HUDEP-2 (cell line): ENCODE data around the gene PFAS.
"Not testable (repeated sequence)": the region's sequence is repeated elsewhere in the genome, so short reads cannot be mapped to it uniquely, and the experiment has no call there.

Experiments used
- DNase-seq, 76 experiments: peaks; one replicate each; lab custom pipeline; 2025; ENCODE audit not compliant: unreplicated experiment in 76 of 76; lab: John Stamatoyannopoulos, UW

PFAS gene

GRCh38 chr17:8224891-8225812 is 23.9 kb upstream of the PFAS start:
- no peak for DNase-seq

DNA sequence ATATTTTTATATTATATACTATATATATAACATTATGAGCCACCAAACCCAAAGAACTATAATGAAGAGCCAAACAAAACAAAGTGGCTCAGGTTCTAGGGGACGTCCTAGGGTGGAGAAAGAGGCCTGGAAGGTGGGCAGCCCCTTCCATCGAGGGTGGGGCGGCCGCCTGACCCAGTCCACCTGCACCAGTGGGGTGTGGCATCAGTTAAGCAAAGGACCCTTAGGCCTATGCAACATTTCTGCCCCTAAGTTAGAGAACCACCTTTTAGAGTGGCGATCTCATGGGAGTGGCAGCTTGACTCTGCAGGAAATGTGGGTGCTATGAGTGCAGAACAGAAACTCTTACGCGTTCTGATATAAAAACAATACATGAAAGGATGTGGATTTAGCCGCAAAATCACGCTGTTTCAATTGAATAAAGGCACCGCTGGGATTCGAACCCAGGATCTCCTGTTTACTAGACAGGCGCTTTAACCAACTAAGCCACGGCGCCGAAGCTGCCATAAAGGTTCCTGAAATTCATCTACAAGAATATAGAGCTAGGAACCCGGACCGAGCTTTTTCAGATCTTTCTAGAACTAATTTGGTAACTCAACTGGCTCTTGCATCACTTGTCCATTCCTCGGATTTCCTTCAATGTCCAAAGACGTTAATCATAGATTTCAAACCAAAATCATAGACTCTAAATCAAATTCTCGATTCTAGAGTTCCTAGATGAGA is 23.1 kb upstream of the PFAS start:
- peak in 70 of 76 experiments; percentile 16 to 88 (median 70) for DNase-seq

GRCh38 chr17:8226536-8227237 is 22.4 kb upstream of the PFAS start:
- DNase-seq, result peak in 73 of 76 experiments; percentile 21 to 95 (median 80)

- DNase-seq, result no peak
These were observed 21.9 kb upstream of the PFAS start for GRCh38 chr17:8227238-8227581.

GRCh38 chr17:8231701-8232100 is 17.4 kb upstream of the PFAS start:
- DNase-seq, result no peak

DNA sequence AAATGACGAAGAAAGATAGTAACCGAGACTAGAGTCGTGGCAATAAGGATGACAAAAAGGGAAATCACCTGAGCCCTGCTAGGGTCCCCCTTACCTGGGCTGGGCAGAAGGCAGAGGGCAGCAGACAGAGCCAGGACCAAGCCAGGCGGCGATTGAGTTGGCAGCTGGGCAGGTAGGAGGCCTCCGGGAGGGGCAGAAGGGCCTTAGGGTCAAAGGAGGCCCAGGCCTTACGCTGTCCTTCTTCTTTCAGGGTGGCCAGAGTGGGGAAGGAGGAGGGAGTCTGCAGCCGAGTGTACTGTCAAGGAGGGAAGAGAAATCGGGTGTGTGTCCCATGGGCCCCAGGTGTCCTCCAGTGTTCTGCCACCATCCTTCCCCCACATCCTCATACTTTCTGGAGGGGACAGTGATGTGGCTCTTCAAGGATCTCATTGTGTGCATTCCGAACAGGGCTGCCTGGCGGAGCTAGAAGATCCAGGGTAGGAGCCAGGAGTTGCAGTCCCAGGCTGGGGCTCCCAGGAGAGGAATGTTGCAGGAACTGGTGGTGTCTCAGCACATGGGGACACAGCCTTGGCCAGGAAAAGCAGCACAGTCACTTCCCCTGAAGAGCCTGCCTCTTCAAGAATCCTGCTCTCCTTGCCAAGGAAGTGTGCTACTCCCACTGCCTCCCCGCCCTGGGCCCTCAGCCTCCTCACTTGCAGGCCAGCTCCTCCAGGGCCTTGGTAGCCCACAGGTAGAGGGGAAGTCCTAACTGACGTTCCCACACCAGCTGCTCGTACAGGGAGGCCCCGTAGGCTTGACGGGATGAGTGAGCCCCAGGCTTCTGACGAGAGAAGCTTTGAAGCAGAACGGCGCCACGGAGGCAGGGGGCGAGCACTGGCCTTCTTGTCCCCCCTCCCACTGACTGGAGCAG is 14.5 kb upstream of the PFAS start:
- DNase-seq, result no peak

DNA sequence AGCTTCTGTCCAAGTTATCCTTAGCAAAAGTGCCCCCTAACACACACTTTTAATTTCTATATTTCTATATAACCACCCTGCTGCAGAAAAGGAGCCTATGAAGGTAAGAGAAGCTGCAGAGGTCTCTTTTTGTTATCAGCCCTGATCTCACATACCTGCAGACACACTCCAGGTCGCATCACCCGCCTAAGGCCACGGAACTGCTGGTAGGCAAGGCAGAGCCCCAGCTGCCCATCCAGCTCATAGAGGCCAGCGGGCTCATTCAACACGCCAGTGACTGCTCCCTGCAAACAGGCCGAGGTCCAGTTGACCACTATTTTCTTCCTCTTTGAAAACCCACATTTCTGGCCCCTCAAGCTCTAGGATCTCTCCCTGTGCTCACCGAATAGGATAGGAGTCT is 13.4 kb upstream of the PFAS start:
- DNase-seq, result no peak

DNA sequence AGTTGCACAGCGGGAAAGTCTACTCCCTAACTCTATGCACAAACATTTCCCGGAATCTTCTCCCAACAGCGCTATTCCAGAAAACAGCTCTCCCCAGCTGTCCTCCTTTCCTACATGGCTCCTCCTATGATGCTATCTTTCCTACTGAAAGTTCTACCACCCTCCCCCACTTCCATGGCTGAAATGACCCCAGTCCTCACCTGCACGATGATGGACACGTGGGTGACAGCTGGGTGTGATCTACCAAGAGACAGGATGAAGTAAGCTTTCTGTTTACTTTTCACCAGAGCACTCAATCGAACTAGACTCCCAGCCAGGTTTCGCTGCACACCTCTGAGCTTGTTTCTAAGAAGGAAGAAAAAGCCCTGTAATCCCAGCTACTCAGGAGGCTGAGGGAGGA is 11.9 kb upstream of the PFAS start:
- DNase-seq, result no peak

DNA sequence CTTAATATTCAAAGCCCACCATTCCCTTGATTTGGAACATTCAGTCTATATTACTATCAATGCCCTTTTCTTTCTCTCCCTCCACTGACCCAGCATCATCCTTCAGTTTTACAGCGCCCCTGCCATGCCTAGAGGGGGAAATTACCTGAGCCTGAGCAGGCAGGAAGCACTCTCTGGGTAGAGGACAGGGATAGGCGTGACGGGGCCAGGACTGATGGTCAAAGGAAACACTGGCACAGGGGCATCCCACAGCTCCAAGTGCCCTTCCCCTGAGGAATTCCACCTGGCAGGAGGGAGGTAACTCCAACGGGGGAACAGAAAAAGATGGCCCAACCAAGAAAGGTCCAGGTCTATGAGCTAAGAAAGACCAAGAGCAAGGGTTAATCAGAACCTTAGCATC is 11.2 kb upstream of the PFAS start:
- DNase-seq, result no peak

DNA sequence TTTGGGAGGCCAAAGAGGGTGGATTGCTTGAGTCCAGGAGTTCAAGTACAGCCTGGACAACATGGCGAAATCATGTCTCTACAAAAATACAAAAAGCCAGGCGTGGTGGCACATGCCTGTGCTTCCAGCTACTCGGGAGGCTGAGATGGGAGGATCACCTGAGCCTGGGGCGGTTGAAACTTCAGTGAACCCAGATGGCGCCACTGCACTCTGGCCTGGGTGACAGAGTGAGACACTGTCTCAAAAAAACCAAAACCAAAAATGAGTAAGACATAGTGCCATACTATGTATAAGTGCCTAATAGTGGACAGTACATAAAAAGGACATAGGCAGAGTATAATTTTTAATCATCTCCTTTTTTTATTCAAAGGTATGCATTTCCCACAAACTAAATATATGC is 5.3 kb upstream of the PFAS start:
- peak in 4 of 76 experiments; percentile 2 to 10 (median 6) for DNase-seq

DNA sequence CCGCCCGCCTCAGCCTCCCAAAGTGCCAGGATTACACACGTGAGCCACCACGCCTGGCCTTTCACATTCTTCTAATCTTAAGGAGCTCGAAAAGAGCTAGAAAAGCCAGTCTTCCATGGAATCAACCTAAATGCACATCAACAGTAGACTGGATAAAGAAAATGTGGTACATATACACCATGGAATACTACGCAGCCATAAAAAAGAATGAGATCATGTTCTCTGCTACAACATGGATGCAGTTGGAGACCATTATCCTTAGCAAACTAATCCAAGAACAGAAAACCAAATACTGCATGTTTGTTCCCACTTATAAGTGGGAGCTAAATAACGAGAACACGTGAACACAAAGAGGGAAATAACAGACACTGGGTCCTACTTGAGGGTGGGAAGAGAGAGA is 4.3 kb upstream of the PFAS start:
- DNase-seq, result no peak

DNA sequence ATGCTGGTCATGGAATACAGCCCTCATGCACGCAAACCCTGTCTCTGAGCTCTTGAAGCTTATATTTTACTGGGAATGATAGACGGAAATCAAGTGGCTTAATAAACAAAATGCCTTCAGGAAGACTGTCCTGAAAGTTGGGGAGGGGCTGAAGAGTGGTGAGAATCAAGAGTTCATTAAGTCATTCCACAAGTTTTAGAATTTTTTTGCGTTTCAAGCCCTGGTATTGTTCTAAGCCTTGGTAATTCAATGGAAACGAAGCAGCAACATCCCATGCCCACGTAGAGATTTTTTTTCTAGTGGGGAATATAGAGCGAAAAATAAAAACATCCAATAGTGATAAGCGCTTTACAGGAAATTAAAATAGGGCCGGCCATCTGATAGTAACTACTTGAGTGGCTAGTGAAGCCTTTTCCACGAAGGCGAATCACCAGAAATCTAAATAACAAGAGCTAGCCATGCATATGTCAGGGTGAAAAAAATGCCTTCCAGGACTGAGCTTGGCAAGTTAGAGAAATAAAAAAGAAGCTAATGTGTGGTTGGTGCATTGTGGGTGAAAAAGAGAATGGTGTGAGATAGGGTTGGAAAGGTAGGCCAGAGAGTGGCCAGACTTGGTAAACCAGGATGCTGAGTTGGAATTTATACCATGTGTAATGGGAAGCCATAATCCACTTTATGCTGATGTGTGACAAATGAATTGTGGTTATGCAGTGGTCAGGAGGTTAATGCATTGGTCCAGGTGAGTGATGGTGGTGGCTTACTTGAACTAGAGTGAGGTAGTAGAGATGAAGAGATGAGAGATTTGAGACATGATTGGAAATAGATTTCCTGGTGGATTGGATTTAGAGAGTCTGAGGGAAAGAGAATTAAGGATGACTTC is 772 bp downstream of the PFAS start:
- DNase-seq, result peak in 7 of 76 experiments; percentile 13 to 27 (median 20)

DNA sequence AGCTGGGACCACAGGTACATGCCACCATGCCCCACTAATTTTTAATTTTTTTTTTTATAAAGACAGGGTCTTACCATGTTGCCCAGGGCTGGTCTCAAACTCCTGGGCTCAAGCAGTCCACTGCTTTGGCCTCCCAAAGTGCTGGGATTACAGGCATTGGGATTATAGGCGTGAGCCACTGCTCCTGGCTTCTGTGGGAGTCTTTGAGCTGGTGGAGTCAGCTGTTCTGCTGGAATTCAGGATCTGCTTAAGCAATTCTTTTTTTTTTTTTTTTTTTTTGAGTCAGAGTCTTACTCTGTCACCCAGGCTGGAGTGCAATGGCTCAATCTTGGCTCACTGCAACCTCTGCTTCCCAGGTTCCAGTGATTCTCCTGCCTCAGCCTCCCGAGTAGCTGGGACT is 2.3 kb downstream of the PFAS start:
- DNase-seq, result not testable (repeated sequence)

DNA sequence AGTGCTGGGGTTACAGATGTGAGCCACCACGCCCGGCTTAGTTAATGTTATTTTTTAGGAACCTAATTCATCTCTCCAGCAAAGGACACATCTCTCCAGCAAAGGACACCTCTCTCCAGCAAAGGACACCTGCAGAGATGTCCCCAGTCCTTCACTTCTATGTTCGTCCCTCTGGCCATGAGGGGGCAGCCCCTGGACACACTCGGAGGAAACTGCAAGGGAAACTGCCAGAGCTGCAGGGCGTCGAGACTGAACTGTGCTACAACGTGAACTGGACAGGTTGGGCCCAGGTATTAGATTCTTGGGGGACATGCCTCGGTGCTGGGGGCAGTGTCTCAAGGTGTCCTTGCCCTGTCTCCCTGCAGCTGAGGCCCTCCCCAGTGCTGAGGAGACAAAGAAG is 4.7 kb downstream of the PFAS start:
- peak in 2 of 76 experiments; percentile 12 to 30 for DNase-seq

DNA sequence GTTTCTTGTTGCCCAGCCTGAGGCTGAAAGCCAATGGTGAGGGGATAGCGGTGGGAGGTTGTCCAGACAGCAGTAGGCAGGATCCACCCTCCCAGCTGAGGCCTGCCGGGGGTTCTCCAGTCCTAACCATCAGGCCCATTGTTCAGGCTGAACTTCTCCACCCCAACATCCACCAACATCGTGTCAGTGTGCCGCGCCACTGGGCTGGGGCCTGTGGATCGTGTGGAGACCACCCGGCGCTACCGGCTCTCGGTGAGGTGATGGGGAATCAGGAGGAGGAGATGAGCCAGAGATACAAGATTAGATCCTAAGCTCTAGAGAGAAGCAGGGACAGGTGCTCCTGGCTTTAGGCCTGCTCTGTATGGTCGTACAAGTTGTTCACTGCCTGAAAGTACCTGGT is 5.8 kb downstream of the PFAS start:
- DNase-seq, result no peak

DNA sequence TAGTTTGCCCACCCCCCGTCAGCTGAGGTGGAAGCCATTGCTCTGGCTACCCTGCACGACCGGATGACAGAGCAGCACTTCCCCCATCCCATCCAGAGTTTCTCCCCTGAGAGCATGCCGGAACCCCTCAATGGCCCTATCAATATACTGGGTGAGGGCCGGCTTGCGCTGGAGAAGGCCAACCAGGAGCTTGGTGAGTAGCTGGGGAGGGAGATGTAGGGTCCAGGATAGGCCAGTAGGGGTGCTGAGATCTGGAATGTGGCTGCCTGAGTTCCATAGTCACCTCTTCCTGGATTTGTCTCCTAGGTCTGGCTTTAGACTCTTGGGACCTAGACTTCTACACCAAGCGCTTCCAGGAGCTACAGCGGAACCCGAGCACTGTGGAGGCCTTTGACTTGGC is 6.4 kb downstream of the PFAS start:
- DNase-seq, result no peak

DNA sequence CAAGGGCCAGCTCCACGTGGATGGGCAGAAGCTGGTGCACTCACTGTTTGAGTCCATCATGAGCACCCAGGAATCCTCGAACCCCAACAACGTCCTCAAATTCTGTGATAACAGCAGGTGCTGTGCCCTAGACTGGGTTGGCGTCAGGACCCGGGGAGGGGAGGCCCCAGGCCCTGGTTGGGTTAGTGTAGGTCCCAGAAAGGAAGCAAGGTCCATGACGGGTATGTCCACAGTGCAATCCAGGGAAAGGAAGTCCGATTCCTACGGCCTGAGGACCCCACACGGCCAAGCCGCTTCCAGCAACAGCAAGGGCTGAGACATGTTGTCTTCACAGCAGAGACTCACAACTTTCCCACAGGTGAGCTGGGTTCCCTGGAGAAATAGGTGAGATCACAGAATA is 7.2 kb downstream of the PFAS start:
- DNase-seq, result no peak

- no peak for DNase-seq
These were observed 7.6 kb downstream of the PFAS start for GRCh38 chr17:8256691-8257090.

DNA sequence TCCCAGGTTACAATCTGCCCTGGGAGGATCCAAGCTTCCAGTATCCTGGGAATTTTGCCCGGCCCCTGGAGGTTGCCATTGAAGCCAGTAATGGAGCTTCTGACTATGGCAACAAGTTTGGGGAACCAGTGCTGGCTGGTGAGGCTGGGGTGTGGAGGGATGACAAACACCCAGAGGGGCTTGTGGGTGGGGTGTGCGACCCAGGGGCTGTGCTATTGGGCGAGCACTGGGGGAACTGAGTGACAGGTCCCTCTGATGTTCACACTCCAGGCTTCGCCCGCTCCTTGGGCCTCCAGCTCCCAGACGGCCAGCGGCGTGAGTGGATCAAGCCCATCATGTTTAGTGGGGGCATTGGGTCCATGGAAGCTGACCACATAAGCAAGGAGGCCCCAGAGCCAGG is 8.7 kb downstream of the PFAS start:
- no peak for DNase-seq
